ENCODE measurements around the gene MYL6. TPM values are rescaled to one million over a fixed set of nuclear protein-coding genes. Genes with fewer than 3 reads are reported as not detected.

MYL6 gene
- total RNA-seq, 4 donors from 2014 or later: 1,233 to 3,440 (median 2,458) TPM

GRCh38 chr12:56157201-56158028, 744 bp upstream of the MYL6 start:
- Histone ChIP-seq H3K27me3 (no peaks in the 10 kb centered on the region), H3K9me3 (no peaks in the 10 kb centered on the region), H3K36me3 (peaks cover 0 to 28% (median 10%) of the 10 kb centered on the region in 4 donors), H3K4me1 (peaks cover 15 to 50% (median 43%) of the 10 kb centered on the region in 4 donors), H3K27ac (peak overlapping the region; percentile 94 to 100 (median 98)), H3K4me3 (peak overlapping the region; percentile 19 to 94 (median 80))
- in situ Hi-C loops (cut with MboI; ENCODE audit: low pct_ligation_motif_present in 1 of 4, low pct_unique_long_range_greater_than_20kb in 1 of 4, low sequenced_read_pairs in 3 of 4): no loop called here
- 0 to 2% methylated on average over 9 to 45 of the region's 45 CpGs for WGBS, 2 donors (ENCODE audit: low coverage in 1 of 2)
- TF ChIP-seq POLR2AphosphoS5 (IDR thresholded peaks at IDR 0.05) (peak; percentile 59 to 80 (median 63)), POLR2A (IDR thresholded peaks at IDR 0.05) (peak; percentile 3), EP300 (IDR thresholded peaks at IDR 0.05; ENCODE audit: low read depth) (no peak), CTCF (IDR thresholded peaks at IDR 0.05) (peak; percentile 57 to 88 (median 62))
- intact Hi-C loops (cut with DNase I; ENCODE audit: low total_unique reads): loop anchor here (2.0 kb wide), 1 partner anchor 31 kb away; no protein-coding TSS in a partner anchor
- peak; percentile 81 for DNase-seq

GRCh38 chr12:56158926-56159461, 835 bp downstream of the MYL6 start:
- peak overlapping the region; percentile 77 to 94 (median 84) for H3K4me3 ChIP-seq
- TF ChIP-seq CTCF (IDR thresholded peaks at IDR 0.05): no peak
- peak; percentile 90 to 93 (median 93) for TF ChIP-seq POLR2AphosphoS5 (IDR thresholded peaks at IDR 0.05)
- TF ChIP-seq EP300 (IDR thresholded peaks at IDR 0.05; ENCODE audit: low read depth): no peak
- peak; percentile 84 for TF ChIP-seq POLR2A (IDR thresholded peaks at IDR 0.05)
- no peaks in the 10 kb centered on the region for H3K9me3 ChIP-seq
- in situ Hi-C loops (cut with MboI; ENCODE audit: low pct_ligation_motif_present in 1 of 4, low pct_unique_long_range_greater_than_20kb in 1 of 4, low sequenced_read_pairs in 3 of 4) (no loop called here), intact Hi-C loops (cut with DNase I; ENCODE audit: low total_unique reads) (loop anchor here (2.0 kb wide), 1 partner anchor 32 kb away; no protein-coding TSS in a partner anchor)
- 0% methylated on average over 1 to 6 of the region's 6 CpGs for WGBS, 2 donors (ENCODE audit: low coverage in 1 of 2)
- peaks cover 7 to 42% (median 38%) of the 10 kb centered on the region in 4 donors for H3K4me1 ChIP-seq
- H3K27me3 ChIP-seq: no peaks in the 10 kb centered on the region
- peak overlapping the region; percentile 94 to 100 (median 98) for H3K27ac ChIP-seq
- DNase-seq: peak; percentile 89
- peaks cover 0 to 32% (median 11%) of the 10 kb centered on the region in 4 donors for H3K36me3 ChIP-seq

GRCh38 chr12:56159482-56160192, 1.5 kb downstream of the MYL6 start:
- WGBS, 2 donors (ENCODE audit: low coverage in 1 of 2): 0 to 9% methylated on average over 2 to 8 of the region's 8 CpGs
- intact Hi-C loops (cut with DNase I; ENCODE audit: low total_unique reads): loop anchor here (2.0 kb wide), 1 partner anchor 33 kb away; no protein-coding TSS in a partner anchor
- TF ChIP-seq POLR2AphosphoS5 (IDR thresholded peaks at IDR 0.05) (no peak), EP300 (IDR thresholded peaks at IDR 0.05; ENCODE audit: low read depth) (no peak), CTCF (IDR thresholded peaks at IDR 0.05) (no peak), POLR2A (IDR thresholded peaks at IDR 0.05) (no peak)
- in situ Hi-C loops (cut with MboI; ENCODE audit: low pct_ligation_motif_present in 1 of 4, low pct_unique_long_range_greater_than_20kb in 1 of 4, low sequenced_read_pairs in 3 of 4): no loop called here
- Histone ChIP-seq H3K27me3 (no peaks in the 10 kb centered on the region), H3K4me3 (peak overlapping the region; percentile 77 to 94 (median 84)), H3K36me3 (peaks cover 0 to 32% (median 11%) of the 10 kb centered on the region in 4 donors), H3K27ac (peak overlapping the region; percentile 94 to 100 (median 98)), H3K4me1 (peaks cover 7 to 42% (median 38%) of the 10 kb centered on the region in 4 donors), H3K9me3 (no peaks in the 10 kb centered on the region)
- no peak for DNase-seq
